Neural progenitor cell (in vitro differentiated cells): Measurements from ENCODE around the gene SLMAP. TPM values are rescaled to one million over a fixed set of nuclear protein-coding genes. Genes with fewer than 3 reads are reported as not detected.

Experiments
- DNase-seq: peaks from one replicate; pipeline ENCODE4 v3.0.0-alpha.2; 2016; ENCODE audit warnings: low spot score
- H2AFZ ChIP-seq: fragments of 200-600 bp; sonication (generic); replicated peaks from 2 replicates; pipeline ENCODE4 v1.6.1; 2016; ENCODE audit warnings: antibody characterized with exemption
- H3F3A ChIP-seq: fragments of 200-600 bp; sonication (generic); 2 replicates; pipeline ENCODE4 v1.6.1; 2016; ENCODE audit warnings: antibody characterized with exemption, low read depth
- H3K27ac ChIP-seq: fragments of 200-600 bp; sonication (generic); 2 replicates; pipeline ENCODE4 v1.5.1; 2016; ENCODE audit warnings: mild to moderate bottlenecking
- H3K27me3 ChIP-seq: fragments of 200-600 bp; sonication (generic); 2 replicates; pipeline ENCODE4 v1.6.1; 2016; ENCODE audit warnings: mild to moderate bottlenecking, moderate library complexity
- H3K36me3 ChIP-seq: fragments of 200-600 bp; sonication (generic); 2 replicates; pipeline ENCODE4 v1.5.1; 2016
- H3K4me1 ChIP-seq: fragments of 200-600 bp; sonication (generic); 2 replicates; pipeline ENCODE4 v1.6.1; 2016; ENCODE audit warnings: mixed run types
- H3K4me2 ChIP-seq: fragments of 200-600 bp; sonication (generic); 2 replicates; pipeline ENCODE4 v1.6.1; 2016
- H3K4me3 ChIP-seq: fragments of 200-600 bp; sonication (generic); 2 replicates; pipeline ENCODE4 v1.5.1; 2016
- H3K79me2 ChIP-seq: fragments of 200-600 bp; sonication (generic); 2 replicates; pipeline ENCODE4 v1.6.1; 2016; ENCODE audit warnings: low read depth
- H3K9ac ChIP-seq: fragments of 200-600 bp; sonication (generic); 2 replicates; pipeline ENCODE4 v1.6.1; 2016
- H3K9me3 ChIP-seq: fragments of 200-600 bp; sonication (generic); 2 replicates; pipeline ENCODE4 v1.5.1; 2016; ENCODE audit warnings: low read depth
- H4K20me1 ChIP-seq: fragments of 200-600 bp; sonication (generic); 2 replicates; pipeline ENCODE4 v1.6.1; 2016; ENCODE audit warnings: low read depth
- H3K27ac Mint-ChIP-seq: 3 replicates; pipeline ENCODE4 v1.8.0; 2021; ENCODE audit warnings: mixed read lengths
- H3K27me3 Mint-ChIP-seq: 2 replicates; pipeline ENCODE4 v1.8.0; 2022; ENCODE audit warnings: low read depth, mild to moderate bottlenecking, inconsistent platforms, moderate library complexity, mixed read lengths; ENCODE audit not compliant: insufficient read depth
- H3K36me3 Mint-ChIP-seq: 3 replicates; pipeline ENCODE4 v1.8.0; 2021; ENCODE audit warnings: mixed read lengths
- H3K4me1 Mint-ChIP-seq: 3 replicates; pipeline ENCODE4 v1.8.0; 2021; ENCODE audit warnings: mixed read lengths
- H3K4me3 Mint-ChIP-seq: 3 replicates; pipeline ENCODE4 v1.8.0; 2021; ENCODE audit warnings: mild to moderate bottlenecking, moderate library complexity, mixed read lengths
- H3K9me3 Mint-ChIP-seq: 3 replicates; pipeline ENCODE4 v1.8.0; 2020; ENCODE audit warnings: mixed read lengths
- EZH2 ChIP-seq: fragments of 200-600 bp; sonication (generic); IDR thresholded peaks from 2 replicates; pipeline ENCODE4 v1.6.1; 2017; ENCODE audit warnings: antibody characterized with exemption, mild to moderate bottlenecking, moderate library complexity
- EZH2phosphoT487 ChIP-seq: fragments of 200-600 bp; sonication (generic); IDR thresholded peaks from 2 replicates; pipeline ENCODE4 v1.6.1; 2017; ENCODE audit warnings: antibody characterized with exemption
- total RNA-seq: library from RNA; depleted of rRNA; stranded (reverse); fragments of >200 nt; gene quantifications from 2 replicates; pipeline ENCODE4 v1.2.3, GENCODE V29; 2015; ENCODE audit warnings: low replicate concordance
- TF ChIP-seq, protein P1 (sequence below): fragments of 200-600 bp; sonication (generic); IDR thresholded peaks from 2 replicates; pipeline ENCODE4 v1.5.1; 2017; ENCODE audit warnings: antibody characterized with exemption, mild to moderate bottlenecking

SLMAP gene
- total RNA-seq, 1 donor from 2014 or later: 59.4 TPM

DNA sequence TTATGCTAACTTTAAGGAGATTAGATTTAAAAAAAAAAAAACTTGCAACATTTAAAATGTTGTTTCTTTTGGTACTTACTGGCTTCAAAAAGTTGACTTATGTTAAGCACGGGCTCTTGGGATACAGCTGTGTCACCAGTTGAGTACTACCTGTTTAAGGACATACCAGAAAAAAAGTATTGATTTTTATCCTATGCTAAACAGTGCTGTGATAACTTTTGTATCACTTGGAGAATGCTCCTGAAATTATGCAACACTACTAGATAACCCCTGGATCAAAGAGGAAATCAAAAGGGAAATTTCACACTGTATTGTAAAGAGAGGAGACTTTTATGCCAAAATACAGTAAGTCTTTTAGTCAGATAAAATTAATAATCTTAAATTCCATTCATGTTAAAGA, 77.7 kb downstream of the SLMAP start:
- peaks cover 2% of the 10 kb centered on the region for H3K27me3 Mint-ChIP-seq
- H3K36me3 ChIP-seq: peaks cover 6% of the 10 kb centered on the region
- H3K4me3 ChIP-seq: no peak overlapping the region
- no peaks in the 10 kb centered on the region for H3K4me1 Mint-ChIP-seq
- peaks cover 4% of the 10 kb centered on the region for H3K36me3 Mint-ChIP-seq
- no peak overlapping the region for H3K27ac ChIP-seq
- no peak for DNase-seq
- no peaks in the 10 kb centered on the region for H3K9me3 Mint-ChIP-seq
- H3K4me2 ChIP-seq: no peak overlapping the region
- no peaks in the 10 kb centered on the region for H3K27me3 ChIP-seq
- H3K9ac ChIP-seq: no peak overlapping the region
- H4K20me1 ChIP-seq: no peaks in the 10 kb centered on the region
- H3K27ac Mint-ChIP-seq: no peak overlapping the region
- peaks cover 20% of the 10 kb centered on the region for H3K79me2 ChIP-seq
- no peak overlapping the region for H3K4me3 Mint-ChIP-seq
- no peak for TF ChIP-seq EZH2phosphoT487
- no peak for TF ChIP-seq EZH2
- TF ChIP-seq, protein P1, sequence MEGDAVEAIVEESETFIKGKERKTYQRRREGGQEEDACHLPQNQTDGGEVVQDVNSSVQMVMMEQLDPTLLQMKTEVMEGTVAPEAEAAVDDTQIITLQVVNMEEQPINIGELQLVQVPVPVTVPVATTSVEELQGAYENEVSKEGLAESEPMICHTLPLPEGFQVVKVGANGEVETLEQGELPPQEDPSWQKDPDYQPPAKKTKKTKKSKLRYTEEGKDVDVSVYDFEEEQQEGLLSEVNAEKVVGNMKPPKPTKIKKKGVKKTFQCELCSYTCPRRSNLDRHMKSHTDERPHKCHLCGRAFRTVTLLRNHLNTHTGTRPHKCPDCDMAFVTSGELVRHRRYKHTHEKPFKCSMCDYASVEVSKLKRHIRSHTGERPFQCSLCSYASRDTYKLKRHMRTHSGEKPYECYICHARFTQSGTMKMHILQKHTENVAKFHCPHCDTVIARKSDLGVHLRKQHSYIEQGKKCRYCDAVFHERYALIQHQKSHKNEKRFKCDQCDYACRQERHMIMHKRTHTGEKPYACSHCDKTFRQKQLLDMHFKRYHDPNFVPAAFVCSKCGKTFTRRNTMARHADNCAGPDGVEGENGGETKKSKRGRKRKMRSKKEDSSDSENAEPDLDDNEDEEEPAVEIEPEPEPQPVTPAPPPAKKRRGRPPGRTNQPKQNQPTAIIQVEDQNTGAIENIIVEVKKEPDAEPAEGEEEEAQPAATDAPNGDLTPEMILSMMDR: no peak
- H3K4me1 ChIP-seq: no peaks in the 10 kb centered on the region
- no peak overlapping the region for H2AFZ ChIP-seq
- H3K9me3 ChIP-seq: no peaks in the 10 kb centered on the region
- peaks cover 4% of the 10 kb centered on the region for H3F3A ChIP-seq

GRCh38 chr3:57837686-57838085, 81.6 kb downstream of the SLMAP start:
- Histone ChIP-seq H3K36me3 (peaks cover 6% of the 10 kb centered on the region), H3K27ac (no peak overlapping the region), H3K79me2 (peaks cover 7% of the 10 kb centered on the region), H3K9ac (no peak overlapping the region), H4K20me1 (no peaks in the 10 kb centered on the region), H3F3A (no peaks in the 10 kb centered on the region), H2AFZ (no peak overlapping the region), H3K4me3 (no peak overlapping the region), H3K4me2 (no peak overlapping the region), H3K4me1 (no peaks in the 10 kb centered on the region), H3K9me3 (no peaks in the 10 kb centered on the region), H3K27me3 (no peaks in the 10 kb centered on the region)
- TF ChIP-seq, protein P1: no peak
- Mint-ChIP-seq H3K36me3 (peaks cover under 1% of the 10 kb centered on the region), H3K4me1 (no peaks in the 10 kb centered on the region), H3K4me3 (no peak overlapping the region), H3K27me3 (peaks cover 2% of the 10 kb centered on the region), H3K9me3 (no peaks in the 10 kb centered on the region), H3K27ac (no peak overlapping the region)
- no peak for DNase-seq

DNA sequence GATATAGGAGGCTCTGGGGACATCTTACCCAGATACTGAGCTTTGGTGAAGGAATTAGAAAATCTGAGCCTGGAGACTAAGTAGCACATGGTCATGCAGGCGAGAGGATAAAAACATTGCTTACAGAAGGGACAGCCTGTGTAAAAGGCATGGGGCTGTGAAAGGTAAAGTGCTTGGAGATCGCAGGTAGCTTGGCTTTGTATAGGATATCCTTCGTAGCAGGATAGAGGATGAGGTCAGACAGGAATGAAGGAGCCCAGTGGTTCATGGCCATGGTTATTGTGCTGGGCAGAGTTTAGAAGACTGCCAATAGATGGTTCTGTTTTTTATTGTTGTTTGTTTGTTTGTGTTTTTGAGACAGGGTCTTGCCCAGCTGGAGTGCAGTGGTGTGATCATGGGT, 82.5 kb downstream of the SLMAP start:
- H3K9ac ChIP-seq: no peak overlapping the region

More for the DNA sequence above, 82.5 kb downstream of the SLMAP start:
- H3K9me3 ChIP-seq: no peaks in the 10 kb centered on the region
- DNase-seq: no peak
- Mint-ChIP-seq H3K4me1 (no peaks in the 10 kb centered on the region), H3K36me3 (no peaks in the 10 kb centered on the region), H3K9me3 (no peaks in the 10 kb centered on the region), H3K4me3 (no peak overlapping the region), H3K27ac (no peak overlapping the region), H3K27me3 (peaks cover 2% of the 10 kb centered on the region)
- no peak overlapping the region for H3K27ac ChIP-seq
- peaks cover 7% of the 10 kb centered on the region for H3K79me2 ChIP-seq
- no peaks in the 10 kb centered on the region for H4K20me1 ChIP-seq
- H3K36me3 ChIP-seq: peaks cover 6% of the 10 kb centered on the region
- H3K4me3 ChIP-seq: no peak overlapping the region
- TF ChIP-seq EZH2phosphoT487 (no peak), EZH2 (no peak)
- TF ChIP-seq, protein P1: no peak
- no peaks in the 10 kb centered on the region for H3K27me3 ChIP-seq
- H3F3A ChIP-seq: no peaks in the 10 kb centered on the region
- H2AFZ ChIP-seq: no peak overlapping the region
- H3K4me1 ChIP-seq: no peaks in the 10 kb centered on the region
- H3K4me2 ChIP-seq: no peak overlapping the region
